Measurements from ENCODE around the gene CERT1.

The CERT1 gene

DNA sequence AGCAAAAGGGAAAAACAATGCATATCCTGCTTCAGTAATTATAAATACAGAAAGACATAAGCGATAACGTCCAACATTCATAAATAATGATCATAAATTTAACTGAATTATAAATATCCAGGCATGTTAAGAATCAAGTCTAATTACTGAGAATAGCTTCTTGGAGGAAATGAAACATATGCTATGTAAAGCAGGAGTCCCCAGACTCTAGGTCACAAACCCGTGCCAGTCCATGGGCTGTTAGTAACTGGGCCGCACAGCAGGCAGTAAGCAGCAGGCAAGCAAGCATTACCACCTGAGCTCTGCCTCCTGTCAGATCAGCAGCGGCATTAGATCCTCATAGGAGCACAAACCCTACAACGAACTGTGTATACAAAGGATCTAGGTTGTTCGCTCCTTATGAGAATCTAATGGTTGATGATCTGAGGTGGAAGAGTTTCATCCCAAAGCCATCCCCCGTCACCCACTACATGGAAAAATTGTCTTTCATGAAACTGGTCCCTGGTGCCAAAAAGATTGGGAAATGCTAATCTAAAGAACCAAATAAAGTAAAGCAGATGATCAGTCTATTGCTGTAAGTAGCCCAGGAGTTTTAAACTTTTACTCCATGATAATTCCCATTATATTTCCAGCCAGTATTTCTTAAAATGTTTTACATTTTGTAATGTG, 50.4 kb downstream of the CERT1 start:
- in situ Hi-C loops (cut with MboI; ENCODE audit: low pct_unique_long_range_greater_than_20kb, low sequenced_read_pairs, unreplicated experiment), result no loop called here
- peak; percentile 12 for DNase-seq (ENCODE audit: low spot score)
- no peak for TF ChIP-seq CTCF (IDR thresholded peaks at IDR 0.05; ENCODE audit: extremely low read depth, insufficient read depth, missing control alignments)

DNA sequence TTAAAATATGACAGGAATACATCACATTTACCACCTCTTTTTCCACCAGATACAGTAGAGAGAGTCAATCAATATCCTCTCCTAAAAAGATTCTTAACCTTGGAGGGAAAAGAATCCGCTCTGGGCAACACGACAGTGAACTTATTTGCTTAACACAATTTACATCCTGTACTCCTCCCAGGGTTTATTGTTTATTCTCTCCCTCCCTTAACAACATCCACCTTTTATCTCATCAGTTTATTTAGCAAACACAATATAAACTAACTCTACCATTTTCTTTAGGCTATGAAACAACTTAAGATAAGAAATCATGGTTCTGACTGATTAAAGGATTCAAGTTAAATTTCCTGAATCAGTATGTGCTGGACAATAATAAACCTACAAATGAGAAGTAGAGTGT, 50.9 kb downstream of the CERT1 start:
- in situ Hi-C loops (cut with MboI; ENCODE audit: low pct_unique_long_range_greater_than_20kb, low sequenced_read_pairs, unreplicated experiment), result no loop called here
- no peak for TF ChIP-seq CTCF (IDR thresholded peaks at IDR 0.05; ENCODE audit: extremely low read depth, insufficient read depth, missing control alignments)
- no peak for DNase-seq (ENCODE audit: low spot score)

- in situ Hi-C loops (cut with MboI; ENCODE audit: low pct_unique_long_range_greater_than_20kb, low sequenced_read_pairs, unreplicated experiment), result no loop called here
- no peak for DNase-seq (ENCODE audit: low spot score)
- no peak for TF ChIP-seq CTCF (IDR thresholded peaks at IDR 0.05; ENCODE audit: extremely low read depth, insufficient read depth, missing control alignments)
These were observed 53.7 kb downstream of the CERT1 start for GRCh38 chr5:75457691-75458090.

DNA sequence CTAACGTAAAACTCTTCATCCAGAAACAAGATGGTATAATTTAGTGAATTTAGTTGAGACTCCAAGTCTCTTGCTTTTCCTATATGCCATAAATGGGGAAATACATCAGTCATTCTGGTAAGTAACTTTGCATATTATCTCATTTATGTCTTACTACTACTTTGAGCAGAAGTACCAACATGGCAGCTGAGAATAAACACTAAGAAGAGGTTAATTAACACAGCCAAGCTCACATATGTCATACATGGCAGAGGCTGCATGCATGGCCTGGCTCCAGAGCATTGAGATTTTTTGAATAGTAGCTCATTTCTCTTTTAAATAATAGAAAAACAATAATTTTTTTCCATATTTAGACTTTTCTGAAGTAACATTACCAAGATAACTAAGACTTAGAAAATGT, 54.3 kb downstream of the CERT1 start:
- TF ChIP-seq CTCF (IDR thresholded peaks at IDR 0.05; ENCODE audit: extremely low read depth, insufficient read depth, missing control alignments), result no peak

DNA sequence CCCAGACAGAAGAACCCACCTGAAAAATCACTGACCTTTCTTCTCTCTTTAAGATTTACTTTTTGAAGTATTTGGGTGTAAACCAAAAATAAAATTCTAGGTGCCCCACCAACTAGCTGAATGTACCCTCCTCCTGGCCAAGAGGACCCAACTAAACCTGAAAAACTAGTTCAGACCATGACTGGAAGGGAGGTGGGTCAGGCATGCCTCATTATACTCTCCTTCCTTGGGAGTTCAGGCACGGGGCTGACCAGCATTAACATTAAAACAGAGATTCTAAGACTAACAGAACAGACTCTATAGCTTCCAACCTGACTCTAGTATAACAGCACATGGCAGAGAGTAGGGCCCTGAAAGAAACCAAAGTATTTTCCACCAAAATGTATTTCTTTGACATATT, 61.4 kb downstream of the CERT1 start:
- no peak for TF ChIP-seq CTCF (IDR thresholded peaks at IDR 0.05; ENCODE audit: extremely low read depth, insufficient read depth, missing control alignments)
- DNase-seq (ENCODE audit: low spot score), result no peak
- in situ Hi-C loops (cut with MboI; ENCODE audit: low pct_unique_long_range_greater_than_20kb, low sequenced_read_pairs, unreplicated experiment), result no loop called here

More for the DNA sequence above, 54.3 kb downstream of the CERT1 start:
- no peak for DNase-seq (ENCODE audit: low spot score)
- in situ Hi-C loops (cut with MboI; ENCODE audit: low pct_unique_long_range_greater_than_20kb, low sequenced_read_pairs, unreplicated experiment), result no loop called here

- in situ Hi-C loops (cut with MboI; ENCODE audit: low pct_unique_long_range_greater_than_20kb, low sequenced_read_pairs, unreplicated experiment), result no loop called here
These were observed 65.4 kb downstream of the CERT1 start for GRCh38 chr5:75446068-75446467.

More at GRCh38 chr5:75446068-75446467, 65.4 kb downstream of the CERT1 start:
- no peak for DNase-seq (ENCODE audit: low spot score)
- no peak for TF ChIP-seq CTCF (IDR thresholded peaks at IDR 0.05; ENCODE audit: extremely low read depth, insufficient read depth, missing control alignments)

Measured in GM13977 (cell line).